ENCODE measurements around the gene SNAP29.
"Not testable (repeated sequence)": the region's sequence is repeated elsewhere in the genome, so short reads cannot be mapped to it uniquely, and the experiment has no call there.

The SNAP29 gene

GRCh38 chr22:20935049-20935448 lies 76.2 kb downstream of the SNAP29 start:
- DNase-seq, result not testable (repeated sequence)

DNA sequence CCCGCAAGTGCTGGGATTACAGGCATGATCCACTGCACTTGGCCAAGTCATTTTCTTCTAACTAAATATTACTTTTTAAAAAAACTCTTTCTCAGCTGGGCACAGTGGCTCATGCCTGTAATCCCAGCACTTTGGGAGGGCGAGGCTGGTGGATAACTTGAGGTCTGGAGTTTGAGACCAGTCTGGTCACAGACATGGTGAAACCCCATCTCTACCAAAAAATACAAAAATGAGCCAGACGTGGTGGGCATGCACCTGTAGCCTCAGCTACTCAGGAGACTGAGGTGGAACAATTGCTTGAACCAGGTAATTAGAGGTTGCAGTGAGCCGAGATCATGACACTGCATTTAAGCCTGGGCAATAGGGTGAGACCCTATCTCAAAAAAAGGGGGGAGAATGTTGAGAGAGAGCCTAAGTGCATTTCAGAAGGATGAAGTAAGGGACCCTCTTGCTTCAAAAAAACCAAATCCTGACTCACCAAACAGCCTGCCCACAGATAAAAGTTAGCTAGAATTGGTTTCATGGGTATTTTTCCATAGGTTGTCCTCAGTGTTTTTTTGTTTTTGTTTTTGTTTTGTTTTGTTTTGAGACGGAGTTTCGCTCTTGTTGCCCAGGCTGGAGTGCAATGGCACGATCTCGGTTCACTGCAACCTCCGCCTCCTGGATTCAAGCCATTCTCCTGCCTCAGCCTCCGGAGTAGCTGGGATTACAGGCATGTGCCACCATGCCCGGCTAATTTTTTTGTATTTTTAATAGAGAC lies 77.2 kb downstream of the SNAP29 start:
- DNase-seq, result not testable (repeated sequence)

- no peak for DNase-seq
Observed at GRCh38 chr22:20937031-20937793, 78.4 kb downstream of the SNAP29 start.

DNA sequence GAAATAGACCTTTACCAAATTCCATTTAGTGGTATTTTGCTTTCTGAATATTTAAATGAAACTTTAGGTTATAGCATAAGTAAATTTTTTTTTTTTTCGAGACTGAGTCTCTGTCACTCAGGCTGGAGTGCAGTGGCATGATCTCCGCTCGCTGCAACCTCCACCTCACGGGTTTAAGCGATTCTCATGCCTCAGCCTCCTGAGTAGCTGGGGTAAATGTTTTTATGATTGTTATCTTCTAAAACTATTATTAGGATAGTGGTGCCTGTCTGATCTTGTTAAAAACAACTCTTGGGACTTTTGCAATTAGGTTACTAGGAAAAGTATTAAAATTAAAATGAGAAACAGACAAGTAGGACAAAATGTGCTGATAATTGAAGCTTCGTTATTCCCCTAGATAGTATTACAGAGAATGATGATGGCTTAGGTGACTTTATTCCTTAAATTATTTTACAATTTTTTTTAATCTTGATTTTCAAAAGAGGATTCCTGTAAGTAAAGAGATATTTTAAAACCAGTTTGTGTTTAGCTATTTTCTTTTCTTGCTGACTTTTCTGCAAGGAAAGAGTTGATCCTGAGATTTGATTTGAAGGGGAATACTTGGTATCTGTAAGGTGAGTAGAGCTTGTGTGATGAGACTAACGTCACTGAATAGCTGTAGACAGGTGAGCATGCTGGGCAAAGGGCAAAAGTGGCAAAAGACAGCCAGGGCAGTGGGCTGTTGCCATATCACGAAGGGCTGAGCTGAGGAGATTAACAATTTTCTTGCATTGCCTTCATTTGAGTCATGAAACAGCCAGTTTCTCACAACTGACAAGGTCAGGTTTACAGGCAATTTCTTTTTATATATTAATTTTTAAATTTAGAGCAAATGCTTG lies 79.2 kb downstream of the SNAP29 start:
- DNase-seq, result no peak

GRCh38 chr22:20939457-20940185 lies 80.8 kb downstream of the SNAP29 start:
- not testable (repeated sequence) for DNase-seq

DNA sequence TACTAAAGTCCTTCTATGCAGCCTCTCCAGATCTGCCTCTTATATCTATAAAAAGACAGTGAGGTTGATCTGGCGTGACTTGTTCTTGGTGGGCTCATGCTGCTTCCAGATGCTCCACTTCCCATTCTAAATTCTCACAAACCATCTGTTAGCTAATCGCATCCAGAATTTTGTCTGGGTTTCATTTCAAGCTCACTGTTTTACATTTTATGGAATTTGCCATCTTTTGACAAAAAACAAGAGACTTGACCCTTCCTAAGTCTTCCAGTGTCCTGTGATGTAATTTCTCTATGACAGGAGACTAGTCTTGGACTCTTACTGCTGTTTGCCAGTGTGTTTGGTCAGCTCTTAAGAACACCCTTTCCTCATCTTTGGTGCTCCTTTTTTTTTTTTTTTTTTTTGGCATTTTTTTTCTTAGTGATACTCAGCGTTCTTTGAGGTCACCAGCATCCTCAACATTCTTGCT lies 81.4 kb downstream of the SNAP29 start:
- no peak for DNase-seq
